ENCODE data around the gene ZNF609.

The ZNF609 gene

GRCh38 chr15:64717130-64717529 is 256.8 kb downstream of the ZNF609 start:
- DNase-seq (ENCODE audit: low read depth), result no peak
- TF ChIP-seq CTCF (conservative IDR thresholded peaks at IDR 0.05; ENCODE audit: control insufficient read depth, insufficient read depth, low read depth, low read length), result no peak
- no peak overlapping the region for H3K4me3 ChIP-seq (ENCODE audit: control insufficient read depth, low read depth, low read length)

GRCh38 chr15:64717735-64718495 is 257.5 kb downstream of the ZNF609 start:
- DNase-seq (ENCODE audit: low read depth), result no peak
- no peak overlapping the region for H3K4me3 ChIP-seq (ENCODE audit: control insufficient read depth, low read depth, low read length)
- TF ChIP-seq CTCF (conservative IDR thresholded peaks at IDR 0.05; ENCODE audit: control insufficient read depth, insufficient read depth, low read depth, low read length), result no peak

- H3K4me3 ChIP-seq (ENCODE audit: control insufficient read depth, low read depth, low read length), result no peak overlapping the region
- no peak for DNase-seq (ENCODE audit: low read depth)
- no peak for TF ChIP-seq CTCF (conservative IDR thresholded peaks at IDR 0.05; ENCODE audit: control insufficient read depth, insufficient read depth, low read depth, low read length)
Observed at GRCh38 chr15:64720188-64720587, 259.8 kb downstream of the ZNF609 start.

GRCh38 chr15:64730151-64730550 is 269.8 kb downstream of the ZNF609 start:
- no peak overlapping the region for H3K4me3 ChIP-seq (ENCODE audit: control insufficient read depth, low read depth, low read length)
- TF ChIP-seq CTCF (conservative IDR thresholded peaks at IDR 0.05; ENCODE audit: control insufficient read depth, insufficient read depth, low read depth, low read length), result no peak
- DNase-seq (ENCODE audit: low read depth), result no peak

GRCh38 chr15:64731012-64731804 is 270.8 kb downstream of the ZNF609 start:
- DNase-seq (ENCODE audit: low read depth), result peak; percentile 68
- peak; percentile 83 for TF ChIP-seq CTCF (conservative IDR thresholded peaks at IDR 0.05; ENCODE audit: control insufficient read depth, insufficient read depth, low read depth, low read length)
- no peak overlapping the region for H3K4me3 ChIP-seq (ENCODE audit: control insufficient read depth, low read depth, low read length)

GRCh38 chr15:64731805-64732151 is 271.4 kb downstream of the ZNF609 start:
- TF ChIP-seq CTCF (conservative IDR thresholded peaks at IDR 0.05; ENCODE audit: control insufficient read depth, insufficient read depth, low read depth, low read length), result no peak
- no peak for DNase-seq (ENCODE audit: low read depth)
- no peak overlapping the region for H3K4me3 ChIP-seq (ENCODE audit: control insufficient read depth, low read depth, low read length)

Measured in fibroblast of mammary gland (primary cell).